GM19438 (cell line): ENCODE results near the gene CEACAM4.
"Not testable (repeated sequence)": the region's sequence is repeated elsewhere in the genome, so short reads cannot be mapped to it uniquely, and the experiment has no call there.

Experiments
- ATAC-seq: cut with Tn5 transposase; IDR thresholded peaks from one replicate; pipeline ENCODE4 v1.9.1; 2021; ENCODE audit warnings: low read depth; ENCODE audit not compliant: unreplicated experiment

CEACAM4 gene

GRCh38 chr19:41587101-41587837 lies 39.6 kb downstream of the CEACAM4 start:
- ATAC-seq = no peak

DNA sequence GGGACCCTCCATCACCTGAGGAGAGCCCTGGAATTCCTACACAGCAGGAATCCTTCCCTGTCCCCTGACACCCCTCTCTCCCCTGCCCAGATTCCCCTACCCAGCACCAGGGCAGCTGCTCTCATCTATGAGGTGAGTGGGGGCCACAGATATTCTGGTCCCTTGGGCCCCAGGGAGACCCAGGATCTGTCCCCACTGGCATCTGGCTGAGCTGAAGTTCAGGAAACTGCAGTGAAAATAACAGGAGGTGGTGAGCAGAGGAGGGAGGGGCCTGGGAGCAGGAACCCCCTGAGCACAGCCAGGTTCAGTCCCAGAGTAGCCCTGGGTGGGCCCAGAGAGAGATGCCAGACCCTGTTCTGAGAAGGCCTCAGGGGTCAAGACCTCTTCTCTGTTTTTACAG lies 40.8 kb downstream of the CEACAM4 start:
- ATAC-seq = no peak

- no peak for ATAC-seq
These were observed 41.9 kb downstream of the CEACAM4 start for GRCh38 chr19:41584931-41585330.

- ATAC-seq = no peak
These were observed 42.5 kb downstream of the CEACAM4 start for GRCh38 chr19:41584260-41584810.

- not testable (repeated sequence) for ATAC-seq
These were observed 44.2 kb downstream of the CEACAM4 start for GRCh38 chr19:41582577-41583182.

DNA sequence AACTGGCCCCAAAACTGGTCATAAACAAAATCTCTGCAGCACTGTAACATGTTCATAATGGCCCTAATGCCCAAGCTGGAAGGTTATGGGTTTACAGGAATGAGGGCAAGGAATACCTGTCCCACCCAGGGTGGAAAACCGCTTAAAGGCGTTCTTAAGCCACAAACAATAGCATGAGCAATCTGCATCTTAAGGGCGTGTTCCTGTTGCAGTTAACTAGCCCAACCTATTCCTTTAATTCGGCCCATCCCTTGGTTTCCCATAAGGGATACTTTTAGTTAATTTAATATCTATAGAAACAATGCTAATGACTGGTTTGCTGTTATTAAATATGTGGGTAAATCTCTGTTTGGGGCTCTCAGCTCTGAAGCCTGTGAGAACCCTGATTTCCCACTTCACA lies 45.8 kb downstream of the CEACAM4 start:
- ATAC-seq = not testable (repeated sequence)

DNA sequence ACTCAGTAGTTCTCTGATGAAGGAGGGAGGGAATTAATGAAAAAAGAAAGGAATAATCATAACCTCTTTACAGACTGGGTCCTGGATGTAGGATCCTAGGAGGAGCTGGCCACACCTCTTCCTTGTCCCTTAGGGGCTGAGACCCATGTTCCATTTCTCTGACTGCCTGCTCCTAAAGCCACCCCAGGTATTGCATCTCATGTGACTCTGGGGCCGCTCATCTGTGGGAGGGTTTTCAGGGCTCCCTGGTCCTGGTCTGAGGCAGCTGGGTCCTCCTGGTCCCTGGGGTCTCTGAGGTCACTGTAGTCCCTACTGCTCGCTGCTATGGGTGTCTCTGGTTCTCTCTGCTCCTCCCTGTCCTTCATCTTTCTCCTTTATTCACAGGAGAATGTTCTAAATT lies 48.0 kb downstream of the CEACAM4 start:
- no peak for ATAC-seq

DNA sequence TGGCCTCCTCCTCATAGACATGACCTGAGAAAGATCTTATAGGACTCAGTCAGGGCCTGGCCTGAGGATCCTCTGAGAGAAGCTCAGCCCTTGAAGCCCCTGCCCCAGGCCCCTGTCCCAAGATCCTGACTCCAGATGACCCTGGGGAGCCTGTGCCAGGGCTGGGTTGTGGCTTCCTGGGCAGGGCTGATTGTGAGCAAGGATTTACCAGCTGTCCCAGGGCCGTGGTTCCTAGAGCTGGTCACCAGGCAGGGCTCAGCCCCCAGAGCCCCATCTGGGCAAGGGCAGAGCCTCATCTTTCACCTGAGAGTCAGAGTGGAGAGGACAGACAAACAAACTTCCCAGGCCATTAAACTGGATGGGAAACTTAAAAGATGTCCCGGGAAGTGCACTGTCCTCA lies 49.0 kb downstream of the CEACAM4 start:
- no peak for ATAC-seq

DNA sequence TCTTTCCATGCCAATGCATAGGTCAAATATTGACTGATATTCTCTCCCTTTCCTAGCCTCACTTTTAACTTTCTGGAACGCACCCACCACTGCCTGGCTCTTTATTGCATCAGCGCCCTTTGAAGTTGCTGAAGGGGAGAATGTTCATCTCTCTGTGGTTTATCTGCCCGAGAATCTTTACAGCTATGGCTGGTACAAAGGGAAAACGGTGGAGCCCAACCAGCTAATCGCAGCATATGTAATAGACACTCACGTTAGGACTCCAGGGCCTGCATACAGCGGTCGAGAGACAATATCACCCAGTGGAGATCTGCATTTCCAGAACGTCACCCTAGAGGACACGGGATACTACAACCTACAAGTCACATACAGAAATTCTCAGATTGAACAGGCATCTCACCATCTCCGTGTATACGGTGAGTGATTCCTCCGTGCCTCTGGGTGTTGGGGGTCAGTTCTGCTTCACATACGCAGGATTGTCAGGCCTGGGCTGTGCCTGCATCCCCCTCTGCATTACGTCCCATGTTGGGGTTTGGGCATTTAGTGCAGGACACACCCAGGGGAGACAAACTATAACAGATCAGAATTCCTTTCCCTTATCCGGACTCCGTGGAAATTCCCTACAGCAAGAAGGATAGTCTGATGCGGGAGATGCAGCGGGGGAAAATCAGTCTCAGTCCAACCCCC lies 49.6 kb downstream of the CEACAM4 start:
- ATAC-seq = no peak

GRCh38 chr19:41575998-41576397 lies 50.9 kb downstream of the CEACAM4 start, which contains the start of gene CEACAM21:
TSS of gene CEACAM21 (plus strand) at chr19:41576166. CDS start at chr19:41576275, 109 bp downstream.
- ATAC-seq = peak; percentile 80

- ATAC-seq = no peak
These were observed 56.2 kb downstream of the CEACAM4 start for GRCh38 chr19:41570639-41571112.

GRCh38 chr19:41570179-41570578 lies 56.7 kb downstream of the CEACAM4 start:
- ATAC-seq = no peak

GRCh38 chr19:41569481-41570150 lies 57.3 kb downstream of the CEACAM4 start:
- no peak for ATAC-seq
